Activated CD4-positive, alpha-beta T cell treated with anti-CD3 and anti-CD28 coated beads for 4 hours (primary cell): ENCODE results near the gene OR10H4.
"Not testable (repeated sequence)": the region's sequence is repeated elsewhere in the genome, so short reads cannot be mapped to it uniquely, and the experiment has no call there.

Experiments used
- DNase-seq, 2 donors: peaks; one replicate each; pipeline ENCODE4 v3.0.0-alpha.2; 2020

The OR10H4 gene

GRCh38 chr19:15948223-15949058 lies at the start of gene OR10H4:
OR10H4 (plus strand) TSS chr19:15949008; CDS start chr19:15949008, 0 bp downstream.
- DNase-seq = no peak

- not testable (repeated sequence) for DNase-seq
Measured at GRCh38 chr19:15899561-15899960, 49.2 kb upstream of the OR10H4 start.

- not testable (repeated sequence) for DNase-seq
Measured at GRCh38 chr19:15900032-15900431, 48.8 kb upstream of the OR10H4 start.

GRCh38 chr19:15900504-15900903 lies 48.3 kb upstream of the OR10H4 start:
- no peak for DNase-seq

- no peak for DNase-seq
Measured at GRCh38 chr19:15902254-15902653, 46.6 kb upstream of the OR10H4 start.

GRCh38 chr19:15902898-15903297 lies 45.9 kb upstream of the OR10H4 start:
- not testable (repeated sequence) for DNase-seq

GRCh38 chr19:15905026-15905425 lies 43.8 kb upstream of the OR10H4 start:
- DNase-seq = no peak

GRCh38 chr19:15911599-15912235 lies 37.1 kb upstream of the OR10H4 start:
- no peak for DNase-seq

GRCh38 chr19:15913384-15913783 lies 35.4 kb upstream of the OR10H4 start:
- DNase-seq = no peak

GRCh38 chr19:15913830-15914229 lies 35.0 kb upstream of the OR10H4 start:
- DNase-seq = no peak

- no peak for DNase-seq
Measured at GRCh38 chr19:15915109-15915508, 33.7 kb upstream of the OR10H4 start.

GRCh38 chr19:15919243-15919642 lies 29.6 kb upstream of the OR10H4 start:
- no peak for DNase-seq

GRCh38 chr19:15922021-15922420 lies 26.8 kb upstream of the OR10H4 start:
- DNase-seq = no peak

GRCh38 chr19:15923702-15924101 lies 25.1 kb upstream of the OR10H4 start:
- no peak for DNase-seq

GRCh38 chr19:15926484-15926883 lies 22.3 kb upstream of the OR10H4 start:
- no peak for DNase-seq

GRCh38 chr19:15928321-15928720 lies 20.5 kb upstream of the OR10H4 start:
- DNase-seq = no peak

GRCh38 chr19:15933761-15934331 lies 15.0 kb upstream of the OR10H4 start:
- not testable (repeated sequence) for DNase-seq

- DNase-seq = no peak
Measured at GRCh38 chr19:15934332-15935078, 14.3 kb upstream of the OR10H4 start, which contains the start of gene CYP4F11. CYP4F11 (minus strand) TSS chr19:15934529; CDS start chr19:15934408, 121 bp downstream.

- DNase-seq = no peak
Measured at GRCh38 chr19:15935167-15935702, 13.6 kb upstream of the OR10H4 start.

GRCh38 chr19:15936173-15936572 lies 12.6 kb upstream of the OR10H4 start:
- no peak for DNase-seq

- DNase-seq = no peak
Measured at GRCh38 chr19:15936950-15937349, 11.9 kb upstream of the OR10H4 start.

- DNase-seq = no peak
Measured at GRCh38 chr19:15937771-15938170, 11.0 kb upstream of the OR10H4 start.

GRCh38 chr19:15944401-15944800 lies 4.4 kb upstream of the OR10H4 start:
- no peak for DNase-seq
